HUES6 (cell line): ENCODE measurements around the gene CD81.

Experiments
- H3K27ac ChIP-seq: 2 replicates; pipeline ENCODE4 v1.7.0; 2013; ENCODE audit warnings: low read depth, mild to moderate bottlenecking, low read length, inconsistent platforms
- H3K27me3 ChIP-seq: 2 replicates; pipeline ENCODE4 v1.6.1; 2013; ENCODE audit warnings: low read length; ENCODE audit not compliant: control insufficient read depth, insufficient read depth
- H3K36me3 ChIP-seq: 2 replicates; pipeline ENCODE4 v1.6.1; 2013; ENCODE audit warnings: low read length; ENCODE audit not compliant: control insufficient read depth, insufficient read depth
- H3K4me1 ChIP-seq: 2 replicates; pipeline ENCODE4 v1.6.1; 2013; ENCODE audit warnings: low read length; ENCODE audit not compliant: control insufficient read depth, insufficient read depth
- H3K4me3 ChIP-seq: 2 replicates; pipeline ENCODE4 v1.5.1; 2013; ENCODE audit warnings: low read depth, low read length
- H3K9ac ChIP-seq: one replicate; pipeline ENCODE4 v1.6.1; 2013; ENCODE audit warnings: mild to moderate bottlenecking, low read length
- H3K9me3 ChIP-seq: 2 replicates; pipeline ENCODE4 v1.6.1; 2013; ENCODE audit warnings: low read depth, low read length; ENCODE audit not compliant: control insufficient read depth, insufficient read depth

The CD81 gene

GRCh38 chr11:2425506-2425905 lies 48.4 kb downstream of the CD81 start:
- Histone ChIP-seq H3K27me3 (no peaks in the 10 kb centered on the region), H3K36me3 (no peaks in the 10 kb centered on the region), H3K4me3 (no peak overlapping the region), H3K4me1 (no peaks in the 10 kb centered on the region), H3K27ac (no peak overlapping the region), H3K9ac (no peak overlapping the region), H3K9me3 (peaks cover 3% of the 10 kb centered on the region; the same call in 1 of the 2 replicates)

DNA sequence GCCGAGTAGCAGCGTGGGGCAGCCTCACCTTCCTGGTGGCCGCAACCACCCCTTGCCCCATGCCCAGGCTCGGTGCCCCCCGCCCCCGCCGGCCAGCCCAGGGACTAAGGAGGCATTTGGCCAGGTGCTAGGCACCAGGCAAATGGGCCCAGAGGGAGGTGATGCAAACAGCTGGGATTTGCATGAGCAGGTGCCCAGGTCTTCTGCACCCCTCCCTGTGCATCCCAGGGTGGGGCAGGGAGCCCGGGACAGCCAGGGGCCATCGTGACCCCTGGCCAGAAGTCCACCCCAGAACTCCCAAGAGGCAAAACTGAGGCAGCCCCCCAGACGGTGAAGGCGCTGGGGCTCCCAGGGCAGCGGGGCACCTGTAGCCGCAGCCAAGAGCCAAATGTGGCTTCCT lies 49.1 kb downstream of the CD81 start:
- Histone ChIP-seq H3K36me3 (no peaks in the 10 kb centered on the region), H3K4me1 (no peaks in the 10 kb centered on the region), H3K27me3 (no peaks in the 10 kb centered on the region), H3K4me3 (no peak overlapping the region), H3K9me3 (peaks cover 3% of the 10 kb centered on the region; the same call in 1 of the 2 replicates), H3K27ac (no peak overlapping the region), H3K9ac (no peak overlapping the region)

GRCh38 chr11:2426826-2427521 lies 49.9 kb downstream of the CD81 start:
- no peak overlapping the region for H3K9ac ChIP-seq
- H3K9me3 ChIP-seq, result peaks cover 3% of the 10 kb centered on the region; the same call in 1 of the 2 replicates
- H3K4me3 ChIP-seq, result no peak overlapping the region
- H3K36me3 ChIP-seq, result no peaks in the 10 kb centered on the region
- H3K27me3 ChIP-seq, result no peaks in the 10 kb centered on the region; the same call in 1 of the 2 replicates
- H3K4me1 ChIP-seq, result no peaks in the 10 kb centered on the region
- H3K27ac ChIP-seq, result no peak overlapping the region

DNA sequence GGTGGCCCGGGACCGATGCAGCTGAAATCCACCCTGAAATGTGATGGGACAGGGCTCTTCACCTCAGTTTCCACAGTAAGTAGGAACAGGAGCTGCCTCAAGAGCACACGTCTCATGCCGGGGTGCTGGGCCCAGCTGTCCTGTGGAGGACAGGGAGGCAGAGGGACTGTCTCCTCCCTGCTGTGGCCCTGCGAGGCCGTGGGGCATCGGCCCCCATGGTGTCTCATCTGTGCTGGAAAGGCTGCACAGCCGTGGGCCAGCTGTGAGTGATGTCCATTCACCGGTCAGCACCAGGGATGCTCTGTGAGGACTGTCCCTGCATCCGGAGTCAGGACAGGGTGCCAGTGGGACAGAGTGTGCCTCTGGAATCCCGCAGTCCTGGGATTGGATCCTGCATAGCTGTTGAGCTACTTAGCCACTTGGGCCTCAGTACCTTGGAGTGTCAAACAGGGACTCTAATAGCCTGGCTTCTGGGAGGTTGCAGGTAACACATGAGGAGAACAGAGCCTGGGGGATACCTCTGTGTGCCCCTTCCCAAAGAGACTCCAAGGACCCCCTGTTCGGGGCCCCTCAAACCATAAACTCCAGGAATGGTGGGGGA lies 50.7 kb downstream of the CD81 start:
- Histone ChIP-seq H3K36me3 (no peaks in the 10 kb centered on the region), H3K9me3 (peaks cover 3% of the 10 kb centered on the region; the same call in 1 of the 2 replicates), H3K4me3 (no peak overlapping the region), H3K27me3 (no peaks in the 10 kb centered on the region; the same call in 1 of the 2 replicates), H3K27ac (no peak overlapping the region), H3K9ac (no peak overlapping the region), H3K4me1 (no peaks in the 10 kb centered on the region)

- Histone ChIP-seq H3K9ac (no peak overlapping the region), H3K9me3 (peaks cover 3% of the 10 kb centered on the region; the same call in 1 of the 2 replicates), H3K4me1 (no peaks in the 10 kb centered on the region), H3K4me3 (no peak overlapping the region), H3K27ac (no peak overlapping the region), H3K36me3 (no peaks in the 10 kb centered on the region), H3K27me3 (no peaks in the 10 kb centered on the region; the same call in 1 of the 2 replicates)
Measured at GRCh38 chr11:2428322-2428795, 51.2 kb downstream of the CD81 start.

- Histone ChIP-seq H3K4me3 (no peak overlapping the region), H3K9me3 (peaks cover 3% of the 10 kb centered on the region; the same call in 1 of the 2 replicates), H3K4me1 (no peaks in the 10 kb centered on the region), H3K27ac (no peak overlapping the region), H3K27me3 (peaks cover 15% of the 10 kb centered on the region; the same call in 1 of the 2 replicates), H3K36me3 (no peaks in the 10 kb centered on the region), H3K9ac (no peak overlapping the region)
Measured at GRCh38 chr11:2431395-2431794, 54.3 kb downstream of the CD81 start.

DNA sequence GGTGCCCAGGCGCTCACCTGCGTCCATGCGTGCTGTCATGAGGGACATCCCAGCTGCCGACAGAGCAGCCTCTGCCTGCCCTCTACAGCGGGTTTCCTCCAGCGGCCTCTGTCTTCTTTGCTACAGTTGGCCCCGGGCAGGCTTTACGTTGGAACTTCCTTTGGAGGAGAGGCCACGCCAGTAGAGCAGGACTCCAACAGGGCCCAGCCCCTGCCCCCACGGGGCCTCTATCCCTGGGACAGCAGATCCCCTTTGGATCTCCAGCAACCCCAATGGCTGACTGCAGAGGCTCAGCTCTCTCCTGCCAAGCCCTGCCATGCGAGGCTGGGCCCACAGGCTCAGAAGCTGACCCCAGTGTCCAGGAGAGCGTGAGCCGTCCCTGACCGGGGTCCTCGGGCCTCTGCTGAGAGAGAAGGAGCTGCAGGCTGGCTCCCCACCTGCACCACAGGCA lies 55.1 kb downstream of the CD81 start:
- Histone ChIP-seq H3K4me3 (no peak overlapping the region), H3K27me3 (peaks cover 19% of the 10 kb centered on the region), H3K4me1 (no peaks in the 10 kb centered on the region), H3K27ac (no peak overlapping the region), H3K36me3 (no peaks in the 10 kb centered on the region), H3K9ac (no peak overlapping the region), H3K9me3 (peaks cover 3% of the 10 kb centered on the region; the same call in 1 of the 2 replicates)

DNA sequence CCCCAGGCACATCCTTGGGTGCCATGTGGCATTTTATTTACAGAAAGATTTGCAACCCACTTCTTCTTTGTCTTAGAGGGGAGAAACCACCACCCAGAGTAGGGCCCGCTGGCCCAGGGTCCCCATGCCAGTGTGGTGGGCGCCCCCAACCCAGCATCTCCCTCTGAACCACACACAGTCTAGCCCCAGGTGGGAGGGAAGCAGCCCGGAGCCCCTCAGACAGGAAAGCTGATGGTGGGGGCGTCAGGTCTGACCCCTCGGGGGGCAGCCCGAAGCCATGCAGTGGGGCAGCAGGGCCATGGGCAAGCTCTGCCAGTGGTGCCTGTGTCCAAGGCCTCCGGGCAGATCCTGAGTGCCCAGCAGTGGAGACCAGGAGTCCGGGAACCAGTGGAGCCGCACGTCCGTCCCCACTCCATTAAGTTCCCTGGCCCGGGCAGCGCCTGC lies 55.5 kb downstream of the CD81 start:
- H3K4me3 ChIP-seq, result no peak overlapping the region
- H3K4me1 ChIP-seq, result no peaks in the 10 kb centered on the region
- H3K27me3 ChIP-seq, result peaks cover 23% of the 10 kb centered on the region
- no peak overlapping the region for H3K27ac ChIP-seq
- H3K9me3 ChIP-seq, result peaks cover 3% of the 10 kb centered on the region; the same call in 1 of the 2 replicates
- no peaks in the 10 kb centered on the region for H3K36me3 ChIP-seq
- no peak overlapping the region for H3K9ac ChIP-seq

GRCh38 chr11:2433106-2433925 lies 56.2 kb downstream of the CD81 start:
- H3K27me3 ChIP-seq, result peaks cover 29% of the 10 kb centered on the region
- no peaks in the 10 kb centered on the region for H3K4me1 ChIP-seq
- H3K9me3 ChIP-seq, result peaks cover 3% of the 10 kb centered on the region; the same call in 1 of the 2 replicates
- H3K27ac ChIP-seq, result no peak overlapping the region
- H3K4me3 ChIP-seq, result no peak overlapping the region
- H3K9ac ChIP-seq, result no peak overlapping the region
- H3K36me3 ChIP-seq, result no peaks in the 10 kb centered on the region

GRCh38 chr11:2434008-2434407 lies 56.9 kb downstream of the CD81 start:
- H3K9ac ChIP-seq, result no peak overlapping the region
- H3K36me3 ChIP-seq, result no peaks in the 10 kb centered on the region
- H3K4me3 ChIP-seq, result no peak overlapping the region
- peaks cover 36% of the 10 kb centered on the region for H3K27me3 ChIP-seq
- no peaks in the 10 kb centered on the region for H3K4me1 ChIP-seq
- peaks cover 3% of the 10 kb centered on the region; the same call in 1 of the 2 replicates for H3K9me3 ChIP-seq
- no peak overlapping the region for H3K27ac ChIP-seq
